ENCODE measurements around the gene DUS2.

The DUS2 gene

DNA sequence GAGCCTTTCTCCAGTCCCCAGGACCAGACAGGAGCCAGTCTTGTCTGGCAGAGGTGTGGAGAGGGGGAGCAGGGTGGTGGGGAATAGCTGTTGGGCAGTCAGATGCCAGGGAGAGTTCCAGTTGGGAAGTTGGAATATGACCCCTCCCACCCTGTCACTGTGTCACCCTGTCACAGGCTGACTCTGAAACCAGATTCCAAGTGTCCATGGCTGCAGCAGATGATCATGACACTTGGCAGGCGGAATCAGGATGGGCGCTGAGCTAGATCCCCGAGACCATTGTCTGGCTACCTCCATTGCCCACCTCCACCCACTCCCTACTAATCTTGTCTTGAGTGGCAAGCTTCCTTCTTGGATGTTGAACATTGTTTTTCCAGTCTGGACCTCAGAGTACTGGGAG is 52.9 kb downstream of the DUS2 start:
- peaks cover 24% of the 10 kb centered on the region for H3K4me1 ChIP-seq (ENCODE audit: control insufficient read depth, insufficient read depth, low read length)
- no peaks in the 10 kb centered on the region for H3K27me3 ChIP-seq (ENCODE audit: control insufficient read depth, insufficient read depth, low read length)
- H3K9me3 ChIP-seq (ENCODE audit: control insufficient read depth, low read length): no peaks in the 10 kb centered on the region
- H3K9ac ChIP-seq (ENCODE audit: low read length): no peak overlapping the region
- H3K4me3 ChIP-seq (ENCODE audit: low read length): no peak overlapping the region
- H3K36me3 ChIP-seq (ENCODE audit: control insufficient read depth, insufficient read depth, low read length): no peaks in the 10 kb centered on the region

DNA sequence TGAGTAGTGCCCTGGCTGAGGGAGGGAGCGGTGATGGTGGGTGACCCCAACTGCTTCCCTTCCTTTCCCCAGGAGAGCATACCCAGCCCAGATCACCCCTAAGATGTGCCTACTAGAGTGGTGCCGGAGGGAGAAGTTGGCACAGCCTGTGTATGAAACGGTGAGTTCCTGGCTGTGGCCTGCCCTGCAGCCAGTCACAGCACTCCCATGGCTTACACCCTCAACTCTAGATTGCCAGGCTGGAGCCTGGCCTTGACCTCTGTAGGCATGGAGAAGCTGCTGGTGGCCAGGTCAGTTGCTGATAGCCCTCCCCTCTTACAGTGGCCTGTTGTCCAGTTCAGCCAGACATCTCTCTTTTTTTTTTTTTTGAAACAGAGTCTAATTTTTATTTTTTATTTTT is 53.5 kb downstream of the DUS2 start:
- Histone ChIP-seq H3K36me3 (ENCODE audit: control insufficient read depth, insufficient read depth, low read length) (no peaks in the 10 kb centered on the region), H3K9ac (ENCODE audit: low read length) (no peak overlapping the region), H3K9me3 (ENCODE audit: control insufficient read depth, low read length) (no peaks in the 10 kb centered on the region), H3K27me3 (ENCODE audit: control insufficient read depth, insufficient read depth, low read length) (no peaks in the 10 kb centered on the region), H3K4me3 (ENCODE audit: low read length) (no peak overlapping the region), H3K4me1 (ENCODE audit: control insufficient read depth, insufficient read depth, low read length) (peaks cover 24% of the 10 kb centered on the region)

DNA sequence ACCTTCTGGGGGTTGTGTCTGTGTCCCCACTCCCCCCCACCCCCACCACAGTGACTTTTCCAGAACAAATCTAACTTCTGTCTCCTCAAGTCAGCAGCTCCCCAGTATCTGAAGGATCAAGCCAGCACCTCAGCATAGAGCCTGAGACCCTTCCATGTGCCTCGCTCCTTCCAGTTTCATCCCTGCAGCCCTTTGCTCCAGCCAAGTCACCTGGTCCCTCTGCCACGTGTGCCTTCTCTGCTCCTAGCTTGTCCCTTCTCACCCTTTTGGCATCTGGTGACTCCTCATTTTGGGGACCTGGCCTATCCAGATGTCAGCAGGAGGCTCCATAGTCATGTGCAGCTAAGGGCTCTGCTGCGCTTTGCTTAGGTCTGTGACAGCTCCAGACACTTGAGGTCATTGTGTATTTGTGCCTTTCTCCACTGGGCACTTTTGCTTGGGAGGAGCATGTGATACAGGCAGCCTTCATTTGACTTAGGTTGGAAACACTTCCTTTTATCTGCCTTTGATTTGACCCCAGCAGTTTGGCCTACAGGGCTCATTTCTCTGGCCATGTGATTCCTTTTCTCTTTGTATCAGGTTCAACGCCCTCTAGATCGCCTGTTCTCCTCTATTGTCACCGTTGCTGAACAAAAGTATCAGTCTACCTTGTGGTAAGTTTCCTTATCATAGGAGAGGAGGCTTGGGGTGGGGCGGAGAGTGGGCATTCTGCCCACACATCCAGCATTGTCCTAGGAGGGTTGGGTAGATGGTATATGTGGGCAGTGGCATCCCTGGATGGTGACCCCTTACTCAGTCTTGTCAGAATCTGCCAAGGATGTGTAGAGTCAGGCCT is 55.0 kb downstream of the DUS2 start:
- Histone ChIP-seq H3K4me3 (ENCODE audit: low read length) (no peak overlapping the region), H3K4me1 (ENCODE audit: control insufficient read depth, insufficient read depth, low read length) (peaks cover 24% of the 10 kb centered on the region), H3K36me3 (ENCODE audit: control insufficient read depth, insufficient read depth, low read length) (no peaks in the 10 kb centered on the region), H3K9ac (ENCODE audit: low read length) (no peak overlapping the region), H3K9me3 (ENCODE audit: control insufficient read depth, low read length) (no peaks in the 10 kb centered on the region), H3K27me3 (ENCODE audit: control insufficient read depth, insufficient read depth, low read length) (no peaks in the 10 kb centered on the region)

DNA sequence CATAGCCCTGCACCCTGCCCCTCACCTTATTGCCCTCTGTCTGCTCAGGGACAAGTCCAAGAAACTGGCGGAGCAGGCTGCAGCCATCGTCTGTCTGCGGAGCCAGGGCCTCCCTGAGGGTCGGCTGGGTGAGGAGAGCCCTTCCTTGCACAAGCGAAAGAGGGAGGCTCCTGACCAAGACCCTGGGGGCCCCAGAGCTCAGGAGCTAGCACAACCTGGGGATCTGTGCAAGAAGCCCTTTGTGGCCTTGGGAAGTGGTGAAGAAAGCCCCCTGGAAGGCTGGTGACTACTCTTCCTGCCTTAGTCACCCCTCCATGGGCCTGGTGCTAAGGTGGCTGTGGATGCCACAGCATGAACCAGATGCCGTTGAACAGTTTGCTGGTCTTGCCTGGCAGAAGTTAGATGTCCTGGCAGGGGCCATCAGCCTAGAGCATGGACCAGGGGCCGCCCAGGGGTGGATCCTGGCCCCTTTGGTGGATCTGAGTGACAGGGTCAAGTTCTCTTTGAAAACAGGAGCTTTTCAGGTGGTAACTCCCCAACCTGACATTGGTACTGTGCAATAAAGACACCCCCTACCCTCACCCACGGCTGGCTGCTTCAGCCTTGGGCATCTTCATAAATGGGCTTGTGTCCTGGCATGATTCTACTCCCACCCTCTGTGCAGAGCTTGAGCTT is 55.8 kb downstream of the DUS2 start:
- H3K9ac ChIP-seq (ENCODE audit: low read length): peak overlapping the region; percentile 22
- H3K36me3 ChIP-seq (ENCODE audit: control insufficient read depth, insufficient read depth, low read length): no peaks in the 10 kb centered on the region
- H3K27me3 ChIP-seq (ENCODE audit: control insufficient read depth, insufficient read depth, low read length): no peaks in the 10 kb centered on the region

DNA sequence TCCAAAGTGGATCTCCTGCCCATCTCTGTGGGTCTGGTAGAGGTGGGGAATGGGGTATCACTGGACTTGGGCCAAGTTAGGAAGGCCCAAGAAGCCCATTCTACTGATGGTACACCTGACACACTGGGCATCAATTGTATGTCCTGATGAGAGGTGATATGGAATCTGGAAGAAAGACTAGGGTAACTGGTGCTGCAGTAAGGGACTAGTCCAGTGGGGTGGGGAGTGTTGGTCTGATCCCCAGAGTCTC is 56.2 kb downstream of the DUS2 start:
- H3K4me3 ChIP-seq (ENCODE audit: low read length): no peak overlapping the region
- no peaks in the 10 kb centered on the region for H3K36me3 ChIP-seq (ENCODE audit: control insufficient read depth, insufficient read depth, low read length)

More for the DNA sequence above, 55.8 kb downstream of the DUS2 start:
- Histone ChIP-seq H3K4me1 (ENCODE audit: control insufficient read depth, insufficient read depth, low read length) (peaks cover 27% of the 10 kb centered on the region), H3K9me3 (ENCODE audit: control insufficient read depth, low read length) (no peaks in the 10 kb centered on the region), H3K4me3 (ENCODE audit: low read length) (no peak overlapping the region)

DNA sequence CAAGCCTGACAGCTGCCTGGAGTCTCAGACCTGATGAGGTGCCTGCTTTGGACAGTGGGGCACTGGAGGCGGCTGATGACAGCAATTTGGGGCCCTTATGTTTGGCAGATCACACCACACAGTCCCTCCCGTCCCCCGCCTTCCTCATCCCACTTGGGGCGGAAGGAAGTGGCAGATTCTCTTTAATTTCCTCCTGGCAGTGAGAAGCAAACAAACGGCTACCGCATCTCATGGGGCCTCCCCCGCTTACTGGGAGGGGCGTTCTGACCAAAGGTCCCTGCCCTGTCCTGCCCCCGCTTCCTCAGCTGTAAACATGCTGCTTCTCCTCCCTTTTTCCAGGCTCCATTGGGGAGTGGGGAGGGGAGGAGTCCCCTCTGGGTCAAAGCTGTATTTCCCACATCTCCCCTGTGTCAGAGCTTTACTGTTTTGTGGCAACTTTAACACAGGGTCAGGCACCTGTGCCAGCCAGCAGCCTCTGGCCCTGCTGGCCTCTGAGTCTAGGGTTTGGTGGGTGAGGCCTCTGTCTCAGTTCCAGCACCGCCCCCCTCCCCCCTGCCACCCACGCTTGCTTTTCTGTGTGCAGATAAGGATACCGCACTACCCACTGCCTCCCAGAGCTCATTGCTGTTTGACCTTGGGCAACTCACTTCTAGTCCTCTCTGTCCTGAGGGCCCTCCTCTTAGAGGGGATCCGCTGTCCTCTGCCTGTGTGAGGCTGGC is 56.7 kb downstream of the DUS2 start:
- Histone ChIP-seq H3K4me3 (ENCODE audit: low read length) (no peak overlapping the region), H3K27me3 (ENCODE audit: control insufficient read depth, insufficient read depth, low read length) (no peaks in the 10 kb centered on the region), H3K9ac (ENCODE audit: low read length) (peak overlapping the region; percentile 22), H3K9me3 (ENCODE audit: control insufficient read depth, low read length) (no peaks in the 10 kb centered on the region), H3K36me3 (ENCODE audit: control insufficient read depth, insufficient read depth, low read length) (no peaks in the 10 kb centered on the region), H3K4me1 (ENCODE audit: control insufficient read depth, insufficient read depth, low read length) (peaks cover 34% of the 10 kb centered on the region)

More for the DNA sequence above, 56.2 kb downstream of the DUS2 start:
- H3K9ac ChIP-seq (ENCODE audit: low read length): peak overlapping the region; percentile 22
- H3K27me3 ChIP-seq (ENCODE audit: control insufficient read depth, insufficient read depth, low read length): no peaks in the 10 kb centered on the region
- no peaks in the 10 kb centered on the region for H3K9me3 ChIP-seq (ENCODE audit: control insufficient read depth, low read length)
- peaks cover 32% of the 10 kb centered on the region for H3K4me1 ChIP-seq (ENCODE audit: control insufficient read depth, insufficient read depth, low read length)

DNA sequence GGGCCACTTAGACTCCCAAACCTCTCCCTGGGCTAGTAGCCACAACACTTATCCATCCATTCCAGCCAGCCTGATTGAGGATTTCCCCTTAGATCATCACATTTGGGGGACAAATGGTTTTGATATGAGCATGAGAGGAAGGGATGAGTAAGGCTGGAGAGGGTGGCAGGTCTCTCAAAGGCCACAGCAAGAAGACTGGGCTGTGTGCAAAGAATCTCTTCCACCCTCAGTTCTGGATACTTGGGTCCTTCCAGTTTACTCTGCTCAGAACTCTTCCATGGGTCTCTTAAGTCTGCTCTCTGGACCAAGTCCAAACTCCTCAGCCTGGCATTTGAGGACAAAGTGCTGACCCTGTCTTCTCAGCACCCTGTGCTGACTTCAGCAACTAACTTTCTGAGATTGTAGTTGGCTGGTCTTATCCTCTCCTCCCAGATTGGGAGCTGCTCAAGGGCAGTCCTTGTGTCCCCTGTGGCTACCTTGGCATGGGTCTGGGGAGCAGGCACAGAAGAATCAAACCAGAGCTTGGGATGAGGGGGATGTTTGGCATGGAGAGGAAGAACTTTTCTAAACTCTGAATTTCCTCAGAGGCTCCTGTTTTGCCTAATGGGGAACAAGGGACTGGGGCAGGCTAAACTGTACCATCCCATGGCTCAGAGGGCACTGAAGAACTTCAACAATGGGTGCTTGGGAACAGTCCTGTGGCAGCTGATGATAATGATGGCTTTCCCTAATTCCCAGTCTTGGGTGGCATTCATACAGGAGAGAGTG is 59.0 kb downstream of the DUS2 start:
- Histone ChIP-seq H3K36me3 (ENCODE audit: control insufficient read depth, insufficient read depth, low read length) (no peaks in the 10 kb centered on the region), H3K4me1 (ENCODE audit: control insufficient read depth, insufficient read depth, low read length) (peaks cover 39% of the 10 kb centered on the region), H3K9me3 (ENCODE audit: control insufficient read depth, low read length) (no peaks in the 10 kb centered on the region), H3K9ac (ENCODE audit: low read length) (no peak overlapping the region), H3K4me3 (ENCODE audit: low read length) (no peak overlapping the region), H3K27me3 (ENCODE audit: control insufficient read depth, insufficient read depth, low read length) (peaks cover 13% of the 10 kb centered on the region)

DNA sequence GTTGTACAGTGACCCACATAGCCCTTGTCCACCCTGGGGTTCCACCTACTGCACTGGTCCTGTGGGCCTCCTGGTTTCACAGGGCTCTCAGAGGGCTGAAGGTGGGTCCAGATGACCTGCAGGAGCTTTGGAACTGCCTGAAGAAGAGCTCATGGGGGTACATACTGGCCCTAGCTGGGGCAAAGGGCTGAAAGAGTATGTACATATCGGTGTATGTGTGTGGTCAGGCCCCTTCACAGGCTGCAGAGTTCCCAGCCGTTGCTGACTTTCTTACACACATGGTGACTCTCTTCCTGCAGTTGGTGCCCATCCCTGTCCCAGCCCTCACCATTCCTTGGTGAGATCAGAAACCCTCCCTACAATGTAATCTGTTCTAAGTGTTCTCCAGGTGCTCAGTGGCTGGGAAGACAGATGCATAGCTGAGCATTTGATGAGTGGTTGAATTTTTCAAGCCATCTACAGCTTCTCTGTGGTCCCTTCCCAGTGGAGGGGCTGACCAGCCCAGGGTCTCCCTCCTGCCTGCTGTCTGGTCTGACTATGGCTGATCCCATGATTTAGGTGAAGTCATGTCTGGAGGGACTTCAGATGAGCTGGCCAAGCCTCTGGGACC is 59.6 kb downstream of the DUS2 start:
- H3K4me3 ChIP-seq (ENCODE audit: low read length): no peak overlapping the region
- H3K9ac ChIP-seq (ENCODE audit: low read length): no peak overlapping the region
- peaks cover 39% of the 10 kb centered on the region for H3K4me1 ChIP-seq (ENCODE audit: control insufficient read depth, insufficient read depth, low read length)
- peaks cover 14% of the 10 kb centered on the region for H3K27me3 ChIP-seq (ENCODE audit: control insufficient read depth, insufficient read depth, low read length)
- no peaks in the 10 kb centered on the region for H3K9me3 ChIP-seq (ENCODE audit: control insufficient read depth, low read length)
- no peaks in the 10 kb centered on the region for H3K36me3 ChIP-seq (ENCODE audit: control insufficient read depth, insufficient read depth, low read length)

DNA sequence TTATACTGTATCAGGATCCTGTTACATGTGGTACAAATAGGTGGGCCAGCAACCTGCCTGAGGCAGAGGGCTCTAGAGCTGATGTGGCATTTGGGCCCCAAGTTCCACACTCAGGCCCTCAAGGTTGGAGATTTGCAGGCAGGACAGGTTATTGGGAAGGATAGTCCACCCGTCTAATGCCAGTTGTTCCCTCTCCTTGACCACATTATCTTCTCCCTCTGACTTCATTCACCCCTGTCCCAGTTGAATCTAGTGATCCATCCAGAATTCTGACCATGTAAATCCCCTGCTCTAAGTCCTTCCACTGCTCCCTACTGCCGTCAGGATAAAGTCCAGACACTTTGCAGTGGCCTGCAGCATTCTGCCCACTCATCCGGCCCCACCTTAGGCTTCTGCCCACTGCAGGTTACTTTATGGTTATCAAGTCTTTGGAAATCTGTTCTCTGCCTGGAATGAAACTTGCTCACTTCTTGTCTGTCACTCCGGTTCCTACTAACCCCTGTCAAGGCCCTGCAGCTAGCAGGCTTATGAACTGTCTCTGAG is 60.2 kb downstream of the DUS2 start:
- Histone ChIP-seq H3K9me3 (ENCODE audit: control insufficient read depth, low read length) (no peaks in the 10 kb centered on the region), H3K9ac (ENCODE audit: low read length) (no peak overlapping the region), H3K4me3 (ENCODE audit: low read length) (no peak overlapping the region), H3K4me1 (ENCODE audit: control insufficient read depth, insufficient read depth, low read length) (peaks cover 39% of the 10 kb centered on the region), H3K27me3 (ENCODE audit: control insufficient read depth, insufficient read depth, low read length) (peaks cover 14% of the 10 kb centered on the region), H3K36me3 (ENCODE audit: control insufficient read depth, insufficient read depth, low read length) (no peaks in the 10 kb centered on the region)

DNA sequence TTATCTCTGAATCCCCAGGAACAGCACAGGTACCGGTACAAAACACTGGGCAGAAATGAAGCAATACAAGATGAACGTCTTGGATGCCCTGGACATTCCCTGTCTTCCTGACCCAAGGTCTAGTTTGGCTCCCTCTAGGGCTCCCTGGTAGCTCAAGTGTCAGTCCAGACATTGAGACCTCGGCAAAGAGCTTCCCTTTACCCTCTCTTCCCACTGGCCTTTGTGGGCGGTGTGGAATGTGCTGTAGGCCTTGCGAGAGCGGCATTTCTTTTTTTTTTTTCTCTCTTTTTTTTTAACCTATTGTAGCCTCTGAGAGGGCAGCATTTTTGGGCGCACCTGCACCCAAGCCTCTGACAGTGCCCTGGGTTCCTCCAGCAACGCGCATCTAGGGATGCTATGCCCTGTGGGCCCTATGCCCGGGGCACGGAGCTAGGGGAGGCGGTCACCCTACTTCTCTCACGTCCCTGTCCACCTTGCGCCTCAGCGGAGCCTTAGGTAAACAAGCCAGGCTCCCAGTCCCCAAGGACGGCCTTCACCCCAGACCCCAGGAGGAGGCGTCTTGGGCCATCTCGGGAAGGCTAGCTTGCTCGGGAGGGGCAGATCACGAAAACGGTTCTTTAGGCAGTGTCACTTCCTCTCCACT is 60.9 kb downstream of the DUS2 start:
- Histone ChIP-seq H3K9me3 (ENCODE audit: control insufficient read depth, low read length) (no peaks in the 10 kb centered on the region), H3K36me3 (ENCODE audit: control insufficient read depth, insufficient read depth, low read length) (no peaks in the 10 kb centered on the region), H3K4me3 (ENCODE audit: low read length) (peak overlapping the region; percentile 64), H3K4me1 (ENCODE audit: control insufficient read depth, insufficient read depth, low read length) (peaks cover 34% of the 10 kb centered on the region), H3K27me3 (ENCODE audit: control insufficient read depth, insufficient read depth, low read length) (peaks cover 20% of the 10 kb centered on the region), H3K9ac (ENCODE audit: low read length) (peak overlapping the region; percentile 93)
